HG03045 (cell line): ENCODE data around the gene DUSP6.

ENCODE experiments used
- ATAC-seq: cut with Tn5 transposase; IDR thresholded peaks from one replicate; pipeline ENCODE4 v1.9.1; 2021; ENCODE audit warnings: mild to moderate bottlenecking, moderate library complexity; ENCODE audit not compliant: unreplicated experiment

The DUSP6 gene

GRCh38 chr12:89299931-89300330, 52.4 kb downstream of the DUSP6 start:
- ATAC-seq = no peak

DNA sequence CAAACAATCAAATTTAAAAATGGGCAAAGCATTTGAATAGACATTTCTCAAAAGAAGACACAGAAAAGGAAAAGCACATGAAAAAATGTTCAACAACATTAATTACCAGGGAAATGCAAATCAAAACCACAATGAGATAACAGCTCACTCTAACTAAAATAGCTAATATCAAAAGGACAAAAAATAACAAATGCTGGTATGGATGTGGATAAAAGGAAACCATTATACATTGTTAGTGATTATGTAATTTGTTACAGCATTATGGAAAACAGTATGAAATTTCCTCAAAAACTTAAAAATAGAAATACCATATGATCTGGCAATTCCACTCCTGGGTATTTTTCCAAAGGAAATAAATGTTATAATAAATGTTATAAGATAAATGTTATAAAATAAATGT, 52.9 kb downstream of the DUSP6 start:
- no peak for ATAC-seq
